HCT116 (cell line): ENCODE measurements around the gene NLGN2. TPM values are rescaled to one million over a fixed set of nuclear protein-coding genes. Genes with fewer than 3 reads are reported as not detected.

ENCODE experiments used
- ATAC-seq: fragments of 200-7000 bp; cut with Tn5 transposase; 2 replicates; pipeline ENCODE4 v1.9.1; 2020; ENCODE audit warnings: mild to moderate bottlenecking, moderate library complexity
- BruUV-seq: library from RNA; stranded (reverse); fragments of 400-500 nt; replicated peaks from 2 replicates; lab custom pipeline; 2021; lab: Mats Ljungman, UMichigan
- CTCF ChIA-PET: fragments of 300-600 bp; sonication (Branson Sonifier 250); formaldehyde crosslinking; loops from one replicate; lab custom pipeline; 2021; ENCODE audit warnings: antibody characterized with exemption; lab: Charles Lee
- POLR2A ChIA-PET: fragments of 300-600, 350-600 bp; sonication (Branson Sonifier 250); formaldehyde crosslinking; loops from one replicate; lab custom pipeline; 2021; ENCODE audit warnings: antibody characterized with exemption; lab: Charles Lee
- RAD21 ChIA-PET, 2 experiments: fragments of 300-600 bp; sonication (Branson Sonifier 250); formaldehyde crosslinking; loops; one replicate each; lab custom pipeline; 2023; ENCODE audit warnings: low total read pairs in 2 of 2; ENCODE audit not compliant: uncharacterized antibody in 2 of 2, unreplicated experiment in 2 of 2, low non-redundant PET in 1 of 2; lab: Charles Lee
- DNase-seq: peaks from one replicate; pipeline ENCODE4 v3.0.0-alpha.2; 2010; ENCODE audit warnings: low read depth, low spot score
- H2AFZ ChIP-seq: fragments of 200-600 bp; shearing (Covaris generic), sonication (generic); 2 replicates; pipeline ENCODE4 v1.6.1; 2017; ENCODE audit warnings: low read depth, mixed run types, mixed read lengths, antibody characterized with exemption, low read length; ENCODE audit not compliant: poor library complexity, severe bottlenecking
- H3K27ac ChIP-seq: 2 replicates; pipeline ENCODE4 v1.5.1; 2012; ENCODE audit warnings: low read depth, low read length
- H3K27me3 ChIP-seq: fragments of 200-600 bp; sonication (generic); 2 replicates; pipeline ENCODE4 v1.6.1; 2016; ENCODE audit warnings: mixed run types, low read length, mixed read lengths; ENCODE audit not compliant: insufficient read depth
- H3K36me3 ChIP-seq, 2 experiments: fragments of 200-500 bp in 1 of 2; fragments of 200-600 bp in 1 of 2; sonication (Bioruptor generic) in 1 of 2; sonication (generic) in 1 of 2; 2 replicates each; pipeline versions ENCODE4 v1.5.1 to v1.6.1; 2014 to 2016; ENCODE audit warnings: low read length in 2 of 2, inconsistent platforms in 1 of 2, mixed read lengths in 1 of 2, mixed run types in 1 of 2; ENCODE audit not compliant: insufficient read depth in 2 of 2, control insufficient read depth in 1 of 2
- H3K4me1 ChIP-seq, 2 experiments: fragments of 200-600 bp in 1 of 2; sonication (generic) in 1 of 2; 2 replicates each; pipeline versions ENCODE4 v1.5.1 to v1.6.1; 2012 to 2017; ENCODE audit warnings: low read length in 2 of 2, inconsistent platforms in 1 of 2, mild to moderate bottlenecking in 1 of 2, mixed read lengths in 1 of 2, mixed run types in 1 of 2, moderate library complexity in 1 of 2; ENCODE audit not compliant: insufficient read depth in 2 of 2, control insufficient read depth in 1 of 2
- H3K4me2 ChIP-seq: fragments of 200-600 bp; sonication (generic); 2 replicates; pipeline ENCODE4 v1.6.1; 2017; ENCODE audit warnings: mixed run types, low read length, mixed read lengths
- H3K4me3 ChIP-seq, 2 experiments: fragments of 200-600 bp in 1 of 2; sonication (generic) in 1 of 2; replicated peaks in 1 of 2; 2 replicates each; pipeline ENCODE4 v1.5.1; 2011 to 2016; ENCODE audit warnings: low read length in 2 of 2, control low read depth in 1 of 2, low read depth in 1 of 2, mild to moderate bottlenecking in 1 of 2, mixed read lengths in 1 of 2, mixed run types in 1 of 2
- H3K79me2 ChIP-seq: fragments of 200-600 bp; sonication (generic); 2 replicates; pipeline ENCODE4 v1.6.1; 2017; ENCODE audit warnings: mild to moderate bottlenecking, mixed run types, low read length, moderate library complexity, mixed read lengths; ENCODE audit not compliant: insufficient read depth
- H3K9ac ChIP-seq: fragments of 200-600 bp; sonication (generic); 2 replicates; pipeline ENCODE4 v1.6.1; 2016; ENCODE audit warnings: low read length, mixed read lengths
- H3K9me2 ChIP-seq: fragments of 200-600 bp; sonication (generic), shearing (Covaris generic); 2 replicates; pipeline ENCODE4 v1.6.1; 2017; ENCODE audit warnings: mixed run types, mild to moderate bottlenecking, moderate library complexity; ENCODE audit not compliant: insufficient read depth
- H3K9me3 ChIP-seq, 2 experiments: fragments of 200-500 bp in 1 of 2; fragments of 200-600 bp in 1 of 2; sonication (Bioruptor generic) in 1 of 2; sonication (generic) in 1 of 2; 2 replicates each; pipeline ENCODE4 v1.6.1; 2014 to 2017; ENCODE audit warnings: low read length in 2 of 2, mixed read lengths in 2 of 2, inconsistent platforms in 1 of 2, low read depth in 1 of 2, mild to moderate bottlenecking in 1 of 2, mixed run types in 1 of 2, moderate library complexity in 1 of 2; ENCODE audit not compliant: control insufficient read depth in 1 of 2, insufficient read depth in 1 of 2
- H4K20me1 ChIP-seq: fragments of 200-600 bp; sonication (generic), shearing (Covaris generic); 2 replicates; pipeline ENCODE4 v1.6.1; 2017; ENCODE audit warnings: mixed run types, mild to moderate bottlenecking, moderate library complexity; ENCODE audit not compliant: insufficient read depth
- CEBPB ChIP-seq: IDR thresholded peaks from 2 replicates; pipeline ENCODE4 v1.6.1; 2012; ENCODE audit warnings: low read depth
- POLR2AphosphoS5 ChIP-seq: IDR thresholded peaks from 2 replicates; pipeline ENCODE4 v1.6.1; 2011; ENCODE audit warnings: mild to moderate bottlenecking, low read depth, low read length, moderate library complexity
- ZFX ChIP-seq: fragments of 450-650 bp; IDR thresholded peaks from 2 replicates; pipeline ENCODE4 v1.6.1; 2017
- intact Hi-C: fragments of 100-400 bp; cut with micrococcal nuclease; formaldehyde crosslinking; loops from 2 replicates; pipeline ENCODE4 v1.10.0; 2022
- total RNA-seq: library from RNA; stranded (reverse); gene quantifications from one replicate; pipeline ENCODE4 v1.2.1, GENCODE V29; 2021; ENCODE audit not compliant: unreplicated experiment
- TF ChIP-seq, protein P1 (sequence below): IDR thresholded peaks from 2 replicates; pipeline ENCODE4 v1.6.1; 2011; ENCODE audit warnings: mild to moderate bottlenecking, low read length, moderate library complexity; ENCODE audit not compliant: insufficient replicate concordance; ENCODE audit errors: extremely low read depth
- TF ChIP-seq, protein P2 (sequence below): IDR thresholded peaks from 2 replicates; pipeline ENCODE4 v1.6.1; 2012

NLGN2 gene
- total RNA-seq, 1 experiment from 2014 or later = 60.5 TPM

DNA sequence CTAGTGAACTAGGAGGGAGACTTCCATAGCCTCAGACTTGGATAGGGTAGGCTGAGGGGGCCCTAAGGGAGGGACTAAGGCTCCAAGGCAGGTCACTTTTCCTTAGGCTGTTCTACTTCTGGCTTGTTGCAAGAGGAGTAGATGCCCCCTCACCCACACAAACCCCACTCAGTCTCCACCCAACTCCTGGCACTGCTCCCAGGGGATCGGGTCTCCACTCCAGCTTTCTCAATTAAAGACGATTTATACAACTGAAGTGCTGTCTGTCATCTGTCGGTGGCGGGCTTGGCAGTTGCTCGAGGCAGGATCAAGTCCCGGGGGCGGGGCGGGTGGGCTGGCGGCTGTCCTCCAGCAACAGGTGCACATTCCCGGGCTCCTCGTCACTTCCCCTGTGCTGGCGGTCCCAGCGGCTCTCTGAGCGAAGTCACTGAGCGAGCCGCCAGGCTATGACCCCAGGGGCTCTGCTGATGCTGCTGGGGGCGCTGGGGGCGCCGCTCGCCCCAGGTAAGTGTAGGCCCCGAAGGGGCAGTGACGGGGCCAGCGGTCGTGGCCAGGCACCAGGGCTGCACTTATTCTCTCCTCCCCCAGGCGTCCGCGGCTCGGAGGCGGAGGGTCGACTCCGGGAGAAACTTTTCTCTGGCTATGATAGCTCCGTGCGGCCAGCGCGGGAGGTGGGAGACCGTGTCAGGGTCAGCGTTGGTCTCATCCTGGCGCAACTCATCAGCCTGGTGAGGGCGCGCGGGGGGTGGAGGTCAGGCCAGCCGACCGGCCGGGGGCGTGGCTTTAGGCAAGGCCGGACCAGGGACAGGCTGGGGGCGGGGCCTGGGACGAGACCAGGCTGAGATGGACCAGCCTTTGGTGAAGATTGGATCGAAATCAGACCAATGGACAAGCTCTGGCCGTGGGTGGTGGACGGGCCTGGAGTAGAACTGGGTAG, 37.3 kb downstream of the NLGN2 start, which contains the start of gene CHRNB1:
TSS of gene CHRNB1 (plus strand) at position 380 of the 937 bp plus-strand sequence. CDS start at position 447, 67 bp downstream.
- Histone ChIP-seq H3K79me2 (no peaks in the 10 kb centered on the region), H4K20me1 (no peaks in the 10 kb centered on the region), H3K9me3 (no peaks in the 10 kb centered on the region), H3K36me3 (no peaks in the 10 kb centered on the region), H3K27me3 (no peaks in the 10 kb centered on the region), H3K4me1 (peaks cover 17 to 26% of the 10 kb centered on the region in 2 experiments), H3K4me3 (peak within 1 kb of the TSS; percentile 54 to 64), H2AFZ (peak within 1 kb of the TSS; percentile 68), H3K27ac (peak within 1 kb of the TSS; percentile 70), H3K9me2 (no peaks in the 10 kb centered on the region), H3K4me2 (peak within 1 kb of the TSS; percentile 98), H3K9ac (peak within 1 kb of the TSS; percentile 64)
- CTCF ChIA-PET = interaction anchor here (0.7 to 3.0 kb wide), 2 partner anchors 9 to 107 kb away, joined by 3 to 28 read pairs; partner anchors contain the start of gene TMEM102
- RAD21 ChIA-PET = interaction anchor here in 1 of 2 experiments (0.7 kb wide), 1 partner anchor 68 kb away, joined by 3 read pairs; no protein-coding TSS in a partner anchor
- POLR2A ChIA-PET = interaction anchor here (1.0 to 2.6 kb wide), 5 partner anchors 9 to 42 kb away, joined by 3 to 19 read pairs (median 4); partner anchors contain the start of genes SLC35G6, TMEM102 and TMEM256
- peak; percentile 91 for ATAC-seq
- DNase-seq = peak; percentile 52
- intact Hi-C loops = loop anchor here (2.0 kb wide), 2 partner anchors 40 to 116 kb away; partner anchors contain the start of genes POLR2A and SENP3
- TSS peak; percentile 26 for BruUV-seq
- TF ChIP-seq ZFX (no peak), CEBPB (no peak), POLR2AphosphoS5 (peak; percentile 28)
- TF ChIP-seq, protein P1, sequence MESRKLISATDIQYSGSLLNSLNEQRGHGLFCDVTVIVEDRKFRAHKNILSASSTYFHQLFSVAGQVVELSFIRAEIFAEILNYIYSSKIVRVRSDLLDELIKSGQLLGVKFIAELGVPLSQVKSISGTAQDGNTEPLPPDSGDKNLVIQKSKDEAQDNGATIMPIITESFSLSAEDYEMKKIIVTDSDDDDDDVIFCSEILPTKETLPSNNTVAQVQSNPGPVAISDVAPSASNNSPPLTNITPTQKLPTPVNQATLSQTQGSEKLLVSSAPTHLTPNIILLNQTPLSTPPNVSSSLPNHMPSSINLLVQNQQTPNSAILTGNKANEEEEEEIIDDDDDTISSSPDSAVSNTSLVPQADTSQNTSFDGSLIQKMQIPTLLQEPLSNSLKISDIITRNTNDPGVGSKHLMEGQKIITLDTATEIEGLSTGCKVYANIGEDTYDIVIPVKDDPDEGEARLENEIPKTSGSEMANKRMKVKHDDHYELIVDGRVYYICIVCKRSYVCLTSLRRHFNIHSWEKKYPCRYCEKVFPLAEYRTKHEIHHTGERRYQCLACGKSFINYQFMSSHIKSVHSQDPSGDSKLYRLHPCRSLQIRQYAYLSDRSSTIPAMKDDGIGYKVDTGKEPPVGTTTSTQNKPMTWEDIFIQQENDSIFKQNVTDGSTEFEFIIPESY = no peak
- TF ChIP-seq, protein P2, sequence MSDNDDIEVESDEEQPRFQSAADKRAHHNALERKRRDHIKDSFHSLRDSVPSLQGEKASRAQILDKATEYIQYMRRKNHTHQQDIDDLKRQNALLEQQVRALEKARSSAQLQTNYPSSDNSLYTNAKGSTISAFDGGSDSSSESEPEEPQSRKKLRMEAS = no peak; the same call in none of the 2 replicates
- TF ChIP-seq, all 23 proteins: peak for 1
